Tongue (tissue), 2 donors: ENCODE data around the gene CFAP119. TPM values are rescaled to one million over a fixed set of nuclear protein-coding genes. Genes with fewer than 3 reads are reported as not detected.

ENCODE experiments used
- DNase-seq: peaks from one replicate; pipeline ENCODE4 v3.0.0-alpha.2; 2015
- total RNA-seq: library from RNA; depleted of rRNA; stranded (reverse); fragments of >200 nt; gene quantifications from one replicate; pipeline ENCODE4 v1.2.3, GENCODE V29; 2014

CFAP119 gene
- total RNA-seq, 1 donor from 2014 or later = 2.2 TPM

GRCh38 chr16:30762991-30763725 lies 1.3 kb upstream of the CFAP119 start:
- DNase-seq = no peak

DNA sequence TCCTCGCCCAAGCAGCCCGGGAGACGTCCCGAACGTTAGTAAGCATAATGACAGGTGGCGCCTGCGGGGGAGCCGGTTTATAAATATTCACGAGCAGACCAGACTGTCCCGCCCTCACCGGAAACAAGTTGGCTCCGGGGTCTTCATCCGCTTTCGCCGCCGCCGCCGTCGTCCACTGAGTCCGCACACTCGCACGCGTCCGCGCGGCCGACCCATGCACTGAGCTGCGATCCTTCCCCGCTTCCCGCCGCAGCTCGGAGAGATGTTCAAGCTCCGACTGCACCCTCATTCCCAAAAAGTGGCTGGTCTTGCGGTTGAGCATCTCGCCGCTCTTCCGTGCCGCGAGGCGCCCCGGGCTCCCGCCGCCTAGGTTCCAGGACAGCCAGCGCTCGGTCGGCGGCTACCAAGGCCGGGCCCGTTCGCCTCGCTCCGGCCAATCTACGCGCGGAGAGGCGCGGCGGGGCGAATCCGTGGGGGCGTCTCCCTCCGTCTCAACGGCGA lies 385 bp downstream of the CFAP119 start:
- peak; percentile 56 for DNase-seq

DNA sequence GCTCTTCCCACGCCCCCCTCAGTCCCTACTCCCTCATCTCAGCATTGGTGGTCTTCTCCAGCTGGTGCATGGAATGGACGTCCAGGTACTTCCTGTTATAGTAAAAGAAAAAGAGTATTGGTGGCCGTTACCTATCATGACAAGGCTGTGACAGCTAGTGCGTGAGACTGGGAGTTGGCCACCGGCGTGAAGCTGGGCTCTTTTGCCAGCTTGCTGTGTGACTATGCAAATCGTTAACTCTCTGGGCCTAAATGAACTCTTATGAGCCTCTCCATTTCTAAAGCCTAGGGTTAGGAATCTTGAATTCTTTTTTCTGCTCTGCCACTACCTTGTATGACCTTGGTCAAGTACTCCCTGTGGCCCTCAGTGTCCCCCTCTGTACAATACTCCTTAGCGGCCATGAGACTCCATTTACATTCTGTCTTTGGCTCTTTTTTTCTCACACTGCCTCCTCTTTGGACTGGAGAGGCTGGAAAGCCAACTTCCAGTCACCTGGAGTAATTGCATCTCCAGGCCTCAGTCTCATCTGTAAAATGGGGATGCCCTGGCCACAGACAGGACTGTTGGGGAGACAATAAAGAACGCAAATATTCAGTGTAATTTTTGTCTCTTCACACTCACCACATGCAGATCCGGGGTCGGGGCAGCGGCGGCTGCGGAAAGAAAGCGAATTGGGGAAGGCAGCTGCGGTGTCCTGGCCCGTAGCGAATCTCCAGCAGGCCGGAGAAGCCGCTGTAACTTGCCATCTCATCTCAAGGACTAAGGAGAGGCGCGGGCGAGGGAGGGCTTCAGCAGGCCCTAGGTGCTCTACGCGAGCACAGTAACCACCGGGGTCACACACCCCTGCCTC lies 1.1 kb downstream of the CFAP119 start:
- DNase-seq = no peak

- DNase-seq = no peak
Measured at GRCh38 chr16:30760001-30760559, 1.8 kb downstream of the CFAP119 start.

- DNase-seq = no peak
Measured at GRCh38 chr16:30758988-30759491, 2.8 kb downstream of the CFAP119 start.

- DNase-seq = no peak
Measured at GRCh38 chr16:30757316-30757715, 4.5 kb downstream of the CFAP119 start.

GRCh38 chr16:30756781-30757100 lies 5.1 kb downstream of the CFAP119 start:
- DNase-seq = no peak

DNA sequence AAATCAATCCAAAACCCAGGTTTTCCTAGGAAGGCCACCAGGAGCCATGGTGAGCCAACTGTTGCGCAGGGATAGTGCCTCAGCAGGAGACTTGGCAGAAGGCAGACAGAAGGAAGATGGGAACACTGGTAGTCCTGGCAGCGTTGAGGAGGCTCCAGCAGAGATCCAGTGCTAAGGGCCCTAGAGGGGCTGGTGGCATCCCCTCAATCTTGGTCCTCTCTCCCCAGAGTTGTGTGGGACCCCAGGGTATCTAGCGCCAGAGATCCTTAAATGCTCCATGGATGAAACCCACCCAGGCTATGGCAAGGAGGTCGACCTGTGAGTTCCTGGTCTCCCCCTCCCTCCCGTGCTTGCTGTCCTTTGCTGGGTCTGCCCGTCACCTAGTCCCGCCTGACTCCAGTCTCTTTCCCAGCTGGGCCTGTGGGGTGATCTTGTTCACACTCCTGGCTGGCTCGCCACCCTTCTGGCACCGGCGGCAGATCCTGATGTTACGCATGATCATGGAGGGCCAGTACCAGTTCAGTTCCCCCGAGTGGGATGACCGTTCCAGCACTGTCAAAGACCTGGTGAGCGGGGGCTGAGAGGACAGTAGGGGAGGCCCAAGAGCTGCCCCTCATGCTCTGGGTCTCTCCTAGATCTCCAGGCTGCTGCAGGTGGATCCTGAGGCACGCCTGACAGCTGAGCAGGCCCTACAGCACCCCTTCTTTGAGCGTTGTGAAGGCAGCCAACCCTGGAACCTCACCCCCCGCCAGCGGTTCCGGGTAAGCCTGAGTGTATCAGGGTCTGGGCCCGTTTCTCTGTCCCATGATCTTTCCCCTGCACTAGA lies 5.7 kb downstream of the CFAP119 start:
- DNase-seq = no peak

- DNase-seq = no peak
Measured at GRCh38 chr16:30753596-30753995, 8.3 kb downstream of the CFAP119 start.

DNA sequence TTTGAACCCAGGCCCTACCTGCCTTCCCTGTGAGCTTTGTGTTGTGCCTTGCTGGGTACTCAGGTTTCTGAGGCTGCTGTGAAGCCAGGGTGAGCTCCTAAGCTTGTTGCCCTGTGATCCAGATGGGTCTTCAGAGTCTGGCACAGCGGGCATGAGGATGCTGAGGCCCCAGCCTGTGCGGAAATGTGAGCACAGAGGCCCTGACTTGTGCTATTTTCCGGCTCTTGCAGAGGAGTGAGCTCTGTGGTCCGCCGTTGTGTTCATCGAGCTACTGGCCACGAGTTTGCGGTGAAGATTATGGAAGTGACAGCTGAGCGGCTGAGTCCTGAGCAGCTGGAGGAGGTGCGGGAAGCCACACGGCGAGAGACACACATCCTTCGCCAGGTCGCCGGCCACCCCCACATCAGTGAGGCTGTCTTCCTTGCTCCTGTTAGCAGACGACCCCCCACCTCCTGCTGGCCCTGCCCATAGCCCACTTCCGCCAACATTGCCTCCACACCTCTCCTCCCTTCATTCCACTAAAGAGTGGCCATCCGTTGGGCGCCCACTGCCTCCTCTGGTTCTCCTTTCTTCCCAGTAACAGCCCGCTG lies 10.9 kb downstream of the CFAP119 start:
- no peak for DNase-seq

DNA sequence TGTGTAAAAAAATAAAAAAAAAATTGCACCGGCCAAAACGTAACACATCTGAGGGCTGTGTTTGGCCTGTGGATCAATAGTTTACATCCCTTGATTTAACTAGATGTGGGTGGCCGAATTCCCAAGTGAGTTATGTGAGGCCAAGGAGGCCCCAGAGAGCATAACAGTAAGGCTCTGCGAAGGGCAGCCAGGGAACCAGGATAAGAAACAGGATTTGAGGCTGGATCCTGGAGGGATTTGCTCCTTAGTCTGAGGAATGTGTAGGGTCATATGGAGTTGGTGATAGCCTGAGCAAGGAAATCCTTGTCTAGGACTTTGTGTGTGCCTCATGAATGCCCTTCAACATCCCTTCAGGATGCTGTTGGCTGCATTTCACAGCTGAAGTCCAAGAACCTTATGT lies 11.7 kb downstream of the CFAP119 start:
- no peak for DNase-seq

GRCh38 chr16:30748634-30749445 lies 13.0 kb downstream of the CFAP119 start:
- DNase-seq = peak; percentile 28

DNA sequence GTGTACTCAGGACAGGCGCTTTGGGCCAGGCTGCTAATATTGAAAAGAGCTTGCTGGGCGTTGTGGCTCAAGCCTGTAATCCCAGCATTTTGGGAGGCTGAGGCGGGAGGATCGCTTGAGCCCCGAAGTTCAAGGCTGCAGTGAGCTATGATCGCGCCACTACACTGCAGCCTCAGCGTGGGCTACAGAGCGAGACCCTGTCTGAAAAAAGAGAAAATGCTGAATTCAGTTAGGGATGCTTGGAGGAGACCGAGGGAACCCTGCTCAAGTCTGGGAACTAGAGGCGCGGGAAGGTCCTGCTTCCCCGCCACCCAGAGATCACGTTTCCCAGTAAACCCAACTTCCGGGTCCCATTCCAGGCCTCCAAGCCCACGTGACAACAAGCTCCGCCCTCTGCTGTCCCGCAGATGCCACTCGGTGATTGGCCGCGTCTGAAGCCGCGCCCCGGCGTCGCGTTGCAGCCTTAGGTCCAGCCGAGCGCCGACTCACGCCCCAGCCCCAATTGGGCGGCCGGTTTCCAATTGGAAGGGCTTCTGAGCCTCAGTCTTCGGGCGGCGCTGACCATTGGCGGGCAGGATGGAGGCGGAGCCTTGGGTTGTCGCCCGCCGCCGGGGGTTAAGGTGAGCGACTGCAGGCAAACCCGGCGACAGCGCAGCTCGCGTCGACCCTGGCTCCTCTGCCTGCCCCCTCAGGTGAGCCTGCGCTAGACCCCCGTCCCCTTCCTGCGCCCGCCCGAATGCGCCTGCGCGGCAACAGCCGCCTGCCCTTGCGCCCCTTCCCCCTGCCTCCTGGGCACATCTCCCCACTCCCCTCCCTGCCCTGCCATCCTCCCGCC lies 13.8 kb downstream of the CFAP119 start, which contains the start of gene PHKG2:
Gene PHKG2, plus strand, starts transcription at position 627 of the 835 bp plus-strand sequence. CDS start 396 bp downstream, outside the sequence.
- DNase-seq = peak; percentile 100

DNA sequence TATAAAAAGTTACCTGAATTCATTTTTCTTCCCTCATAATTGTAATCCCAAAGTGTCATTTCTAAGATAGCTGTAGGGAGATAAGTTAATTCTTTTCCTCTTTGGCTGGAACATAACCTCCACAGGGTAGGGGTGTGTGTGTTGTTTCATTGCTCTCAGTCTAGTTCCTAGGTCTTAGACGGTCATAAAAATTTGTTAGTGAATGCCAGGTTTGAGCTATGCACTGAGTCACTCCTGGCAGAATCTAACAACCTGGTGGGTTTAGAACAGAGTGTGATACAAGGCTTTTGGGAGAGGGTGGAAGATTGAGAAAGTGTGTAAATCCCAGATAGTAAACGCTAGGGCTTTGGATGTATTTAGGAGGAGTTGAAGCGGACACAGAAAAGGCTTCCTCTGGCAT lies 14.5 kb downstream of the CFAP119 start:
- no peak for DNase-seq

GRCh38 chr16:30746638-30747175 lies 15.2 kb downstream of the CFAP119 start:
- DNase-seq = no peak

DNA sequence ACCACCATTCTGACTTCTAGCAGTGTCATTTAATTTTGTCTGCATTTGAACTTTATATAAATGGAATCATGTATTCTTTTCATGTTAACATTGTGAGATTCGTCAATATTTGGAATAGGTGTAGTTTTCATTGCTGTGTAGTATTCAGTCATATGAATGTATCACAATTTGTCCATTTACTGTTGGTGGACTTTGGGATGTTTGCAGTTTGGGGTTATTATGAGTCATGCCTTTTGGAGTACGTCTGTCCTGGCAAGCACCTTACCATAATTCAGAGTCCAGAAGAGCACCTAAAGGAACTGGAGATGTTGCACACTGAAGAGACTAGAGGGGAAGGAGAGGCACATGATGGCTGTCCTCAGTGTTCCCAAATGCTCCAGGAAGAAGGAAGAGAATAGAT lies 16.8 kb downstream of the CFAP119 start:
- DNase-seq = no peak

GRCh38 chr16:30744183-30744582 lies 17.7 kb downstream of the CFAP119 start:
- DNase-seq = no peak

- DNase-seq = no peak
Measured at GRCh38 chr16:30743716-30744115, 18.1 kb downstream of the CFAP119 start.

- peak; percentile 26 for DNase-seq
Measured at GRCh38 chr16:30741461-30741914, 20.4 kb downstream of the CFAP119 start.
